Mammary epithelial cell (primary cell): Measurements from ENCODE around the gene ANO7.

Experiments
- EZH2 ChIP-seq: IDR thresholded peaks from 2 replicates; pipeline ENCODE4 v1.6.1; 2012; ENCODE audit warnings: low read length, inconsistent platforms, borderline replicate concordance
- TF ChIP-seq, protein P1 (sequence below), 2 donors: IDR thresholded peaks in 1 of 2; conservative IDR thresholded peaks in 1 of 2; 2 replicates each; pipeline ENCODE4 v1.5.1; 2011 to 2012; ENCODE audit warnings: inconsistent platforms in 2 of 2, low read length in 2 of 2, mild to moderate bottlenecking in 2 of 2, control low read depth in 1 of 2, low read depth in 1 of 2; ENCODE audit not compliant: insufficient read depth in 1 of 2; ENCODE audit errors: extremely low read depth in 1 of 2

DNA sequence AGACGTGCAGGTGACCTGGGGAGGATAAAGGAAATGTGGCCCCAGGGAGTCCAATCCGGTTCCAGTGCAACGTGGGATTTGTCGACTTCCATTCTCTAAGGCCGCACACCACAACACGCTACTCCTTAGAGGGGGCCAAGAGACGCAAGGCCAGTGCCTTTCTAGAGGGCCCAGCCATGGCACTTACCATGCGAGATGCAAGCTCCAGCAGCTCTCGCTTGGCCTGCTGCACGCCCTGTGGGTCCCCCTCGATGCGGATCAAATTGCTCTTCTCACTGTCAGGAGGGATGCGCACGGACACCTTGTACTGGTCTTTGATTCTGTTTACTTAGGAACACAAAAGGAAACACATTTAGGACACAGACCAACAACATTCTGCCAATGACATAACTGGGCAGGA is 61.2 kb downstream of the ANO7 start:
- TF ChIP-seq, protein P1, sequence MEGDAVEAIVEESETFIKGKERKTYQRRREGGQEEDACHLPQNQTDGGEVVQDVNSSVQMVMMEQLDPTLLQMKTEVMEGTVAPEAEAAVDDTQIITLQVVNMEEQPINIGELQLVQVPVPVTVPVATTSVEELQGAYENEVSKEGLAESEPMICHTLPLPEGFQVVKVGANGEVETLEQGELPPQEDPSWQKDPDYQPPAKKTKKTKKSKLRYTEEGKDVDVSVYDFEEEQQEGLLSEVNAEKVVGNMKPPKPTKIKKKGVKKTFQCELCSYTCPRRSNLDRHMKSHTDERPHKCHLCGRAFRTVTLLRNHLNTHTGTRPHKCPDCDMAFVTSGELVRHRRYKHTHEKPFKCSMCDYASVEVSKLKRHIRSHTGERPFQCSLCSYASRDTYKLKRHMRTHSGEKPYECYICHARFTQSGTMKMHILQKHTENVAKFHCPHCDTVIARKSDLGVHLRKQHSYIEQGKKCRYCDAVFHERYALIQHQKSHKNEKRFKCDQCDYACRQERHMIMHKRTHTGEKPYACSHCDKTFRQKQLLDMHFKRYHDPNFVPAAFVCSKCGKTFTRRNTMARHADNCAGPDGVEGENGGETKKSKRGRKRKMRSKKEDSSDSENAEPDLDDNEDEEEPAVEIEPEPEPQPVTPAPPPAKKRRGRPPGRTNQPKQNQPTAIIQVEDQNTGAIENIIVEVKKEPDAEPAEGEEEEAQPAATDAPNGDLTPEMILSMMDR (conservative IDR thresholded peaks at IDR 0.05 in 1 of 2, IDR thresholded peaks at IDR 0.05 in 1 of 2; ENCODE audit: extremely low read depth in 1 of 2, insufficient read depth in 1 of 2, low read depth in 1 of 2, low read length in 2 of 2) = no peak
- TF ChIP-seq EZH2 = no peak
